Measurements from ENCODE around the gene LGR5. TPM values are rescaled to one million over a fixed set of nuclear protein-coding genes. Genes with fewer than 3 reads are reported as not detected.
"Not testable (repeated sequence)": the region's sequence is repeated elsewhere in the genome, so short reads cannot be mapped to it uniquely, and the experiment has no call there.

Gene LGR5
- polyA plus RNA-seq, 3 donors: 17.2 to 23.0 (median 18.0) TPM

GRCh38 chr12:71541583-71541982 lies 102.0 kb downstream of the LGR5 start:
- DNase-seq: no peak

GRCh38 chr12:71546322-71546861 lies 106.8 kb downstream of the LGR5 start:
- DNase-seq: no peak

GRCh38 chr12:71548893-71549292 lies 109.3 kb downstream of the LGR5 start:
- DNase-seq: no peak

GRCh38 chr12:71551529-71551928 lies 111.9 kb downstream of the LGR5 start:
- no peak for DNase-seq

GRCh38 chr12:71552728-71553501 lies 113.3 kb downstream of the LGR5 start:
- DNase-seq: no peak

GRCh38 chr12:71555191-71555590 lies 115.6 kb downstream of the LGR5 start:
- no peak for DNase-seq

- DNase-seq: not testable (repeated sequence)
These were observed 116.2 kb downstream of the LGR5 start for GRCh38 chr12:71555789-71556188.

- DNase-seq: no peak
These were observed 116.8 kb downstream of the LGR5 start for GRCh38 chr12:71556448-71556847.

- no peak for DNase-seq
These were observed 117.3 kb downstream of the LGR5 start for GRCh38 chr12:71556875-71557274.

- no peak for DNase-seq
These were observed 118.8 kb downstream of the LGR5 start for GRCh38 chr12:71558445-71558844.

GRCh38 chr12:71562676-71563595 lies 123.3 kb downstream of the LGR5 start:
- no peak for DNase-seq

GRCh38 chr12:71565535-71565934 lies 125.9 kb downstream of the LGR5 start:
- DNase-seq: no peak

GRCh38 chr12:71566655-71567054 lies 127.1 kb downstream of the LGR5 start:
- no peak for DNase-seq

GRCh38 chr12:71567537-71567936 lies 127.9 kb downstream of the LGR5 start:
- DNase-seq: no peak

- DNase-seq: not testable (repeated sequence)
These were observed 130.3 kb downstream of the LGR5 start for GRCh38 chr12:71569885-71570284.

- no peak for DNase-seq
These were observed 136.9 kb downstream of the LGR5 start for GRCh38 chr12:71576496-71576895.

- DNase-seq: no peak
These were observed 139.2 kb downstream of the LGR5 start for GRCh38 chr12:71578694-71579258.

- no peak for DNase-seq
These were observed 141.6 kb downstream of the LGR5 start for GRCh38 chr12:71581206-71581605.

- DNase-seq: no peak
These were observed 143.3 kb downstream of the LGR5 start for GRCh38 chr12:71582925-71583324.

GRCh38 chr12:71584356-71584755 lies 144.8 kb downstream of the LGR5 start:
- DNase-seq: no peak

- no peak for DNase-seq
These were observed 145.6 kb downstream of the LGR5 start for GRCh38 chr12:71585218-71585617.

- no peak for DNase-seq
These were observed 147.4 kb downstream of the LGR5 start for GRCh38 chr12:71587012-71587411.
